PFSK-1 (cell line): ENCODE measurements around the gene CASR.

Experiments used
- FOXP2 ChIP-seq: optimal IDR thresholded peaks from 2 replicates; pipeline ENCODE3; 2011; ENCODE audit warnings: borderline replicate concordance, control low read depth, inconsistent platforms; ENCODE audit not compliant: insufficient read depth; ENCODE audit errors: extremely low read length, extremely low read depth
- POLR2AphosphoS5 ChIP-seq: IDR thresholded peaks from 2 replicates; pipeline ENCODE4 v1.6.1; 2012; ENCODE audit warnings: low read depth, mild to moderate bottlenecking, control low read depth, low read length, moderate library complexity
- REST ChIP-seq, 2 experiments: IDR thresholded peaks; 2 replicates each; pipeline versions ENCODE4 v1.6.1 to v1.8.0; 2011 to 2012; ENCODE audit warnings: low read depth in 2 of 2, low read length in 2 of 2, control low read depth in 1 of 2, inconsistent platforms in 1 of 2, mild to moderate bottlenecking in 1 of 2, moderate library complexity in 1 of 2; ENCODE audit not compliant: insufficient read depth in 1 of 2
- SIN3A ChIP-seq: IDR thresholded peaks from 2 replicates; pipeline ENCODE4 v1.6.1; 2012; ENCODE audit warnings: mild to moderate bottlenecking, low read length, moderate library complexity, borderline replicate concordance; ENCODE audit not compliant: insufficient read depth
- TAF1 ChIP-seq: IDR thresholded peaks from 2 replicates; pipeline ENCODE4 v1.6.1; 2012; ENCODE audit warnings: low read length, control low read depth, borderline replicate concordance; ENCODE audit not compliant: insufficient read depth

The CASR gene

DNA sequence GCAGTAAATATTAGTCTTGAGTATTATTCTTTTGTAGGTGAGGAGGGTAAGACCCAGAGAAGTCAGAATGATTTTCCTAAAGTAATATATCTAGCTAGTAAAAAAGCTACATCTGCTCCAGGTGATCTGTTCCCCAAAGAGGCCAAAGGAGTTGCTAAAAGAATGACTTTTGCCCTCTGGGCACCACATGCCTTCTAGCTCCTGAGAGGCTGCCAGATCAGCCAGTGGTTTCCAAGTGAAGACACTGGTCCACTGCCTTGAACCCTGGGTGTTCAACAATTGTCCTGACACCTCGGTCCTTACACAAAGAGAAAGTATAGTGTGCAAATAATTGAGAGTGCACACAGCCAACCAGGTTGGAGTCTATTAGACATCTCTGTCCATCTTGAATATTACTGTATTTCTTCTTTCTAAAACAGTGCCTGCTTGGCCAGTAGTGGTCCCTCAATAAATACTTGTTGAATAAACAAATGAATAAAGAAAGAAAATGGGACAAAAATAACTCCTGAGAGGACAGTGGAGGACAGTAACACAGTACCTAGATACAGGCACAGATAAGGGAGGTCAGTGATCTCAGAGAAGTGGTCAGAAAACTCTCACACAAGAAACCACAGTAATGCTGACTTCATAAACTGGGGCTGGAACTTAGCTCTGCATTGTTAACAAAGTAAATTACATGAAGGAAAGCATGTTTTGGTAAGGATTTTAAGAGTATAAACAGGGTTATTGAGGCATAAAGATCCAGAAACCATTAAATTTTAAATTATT, 85.0 kb downstream of the CASR start:
- TF ChIP-seq SIN3A (no peak), POLR2AphosphoS5 (no peak), TAF1 (no peak), FOXP2 (no peak), REST (IDR thresholded peaks at IDR 0.05; ENCODE audit: insufficient read depth in 1 of 2, low read depth in 2 of 2, low read length in 2 of 2) (no peak)

DNA sequence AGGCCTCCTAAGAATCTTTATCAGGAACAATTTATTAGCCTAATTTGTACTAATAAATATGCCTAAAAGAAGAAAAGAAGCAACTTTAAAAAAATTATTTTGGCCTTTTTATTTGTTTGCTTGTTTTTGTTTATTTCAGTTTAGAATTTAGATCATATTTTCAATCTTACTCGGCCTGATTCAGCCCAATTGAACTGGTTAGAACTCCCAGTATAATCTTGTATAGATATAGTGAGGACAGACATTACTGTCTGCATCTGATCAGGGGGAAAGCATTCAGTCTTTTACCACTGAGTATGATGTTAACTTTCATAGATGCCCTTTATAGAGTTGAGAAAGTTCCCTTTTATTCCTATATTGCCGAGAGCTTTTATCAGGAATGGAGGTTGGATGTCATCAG, 85.6 kb downstream of the CASR start:
- no peak for TF ChIP-seq REST (IDR thresholded peaks at IDR 0.05; ENCODE audit: insufficient read depth in 1 of 2, low read depth in 2 of 2, low read length in 2 of 2)

- no peak for TF ChIP-seq REST (IDR thresholded peaks at IDR 0.05; ENCODE audit: insufficient read depth in 1 of 2, low read depth in 2 of 2, low read length in 2 of 2)
- no peak for TF ChIP-seq POLR2AphosphoS5
- TF ChIP-seq FOXP2 = no peak
- TF ChIP-seq TAF1 = no peak
- TF ChIP-seq SIN3A = no peak
These were observed 87.9 kb downstream of the CASR start for GRCh38 chr3:122271246-122271898.

DNA sequence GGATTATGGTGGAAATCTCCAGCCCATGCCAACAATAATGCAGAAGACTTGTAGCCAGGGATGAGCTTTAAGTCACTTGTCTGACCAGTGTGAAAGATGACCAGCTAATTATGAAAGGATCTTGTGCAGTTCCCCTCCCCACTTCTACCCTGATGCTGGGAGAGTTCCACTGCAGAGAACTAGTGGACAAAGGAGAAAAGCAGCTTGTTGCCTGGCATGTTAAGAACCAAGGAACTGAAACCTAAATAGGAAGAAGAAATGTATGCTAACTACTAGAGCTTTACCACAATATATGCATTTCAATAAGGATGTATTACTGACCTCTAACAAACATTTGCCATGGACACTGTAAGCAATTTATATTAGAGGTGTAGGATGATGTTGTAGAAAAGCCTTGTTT, 89.4 kb downstream of the CASR start:
- TF ChIP-seq REST (IDR thresholded peaks at IDR 0.05; ENCODE audit: insufficient read depth in 1 of 2, low read depth in 2 of 2, low read length in 2 of 2) (no peak), POLR2AphosphoS5 (no peak), SIN3A (no peak), TAF1 (no peak), FOXP2 (no peak)

GRCh38 chr3:122273498-122273897, 90.0 kb downstream of the CASR start:
- no peak for TF ChIP-seq POLR2AphosphoS5
- TF ChIP-seq FOXP2 = no peak
- TF ChIP-seq REST (IDR thresholded peaks at IDR 0.05; ENCODE audit: insufficient read depth in 1 of 2, low read depth in 2 of 2, low read length in 2 of 2) = no peak
- no peak for TF ChIP-seq SIN3A
- no peak for TF ChIP-seq TAF1
